Esophagus muscularis mucosa (tissue), 4 donors: ENCODE data around the gene TATDN2. TPM values are rescaled to one million over a fixed set of nuclear protein-coding genes. Genes with fewer than 3 reads are reported as not detected.

Source experiments
- DNase-seq: peaks from one replicate; pipeline ENCODE4 v3.0.0-alpha.2; 2017; ENCODE audit errors: extremely low spot score
- H3K27ac ChIP-seq, 4 donors: fragments of 200-600 bp; sonication (generic); replicated peaks in 1 of 4; 1 replicate in 3 of 4; 2 replicates in 1 of 4; pipeline ENCODE4 v1.5.1; 2016 to 2019; ENCODE audit warnings: mild to moderate bottlenecking in 1 of 4
- H3K27me3 ChIP-seq, 4 donors: fragments of 200-600 bp; sonication (generic); one replicate each; pipeline versions ENCODE4 v1.5.1 to v1.6.0; 2016 to 2019
- H3K36me3 ChIP-seq, 4 donors: fragments of 200-600 bp; sonication (generic); one replicate each; pipeline ENCODE4 v1.5.1; 2016 to 2019
- H3K4me1 ChIP-seq, 4 donors: fragments of 200-600 bp; sonication (generic); one replicate each; pipeline ENCODE4 v1.5.1; 2016 to 2019
- H3K4me3 ChIP-seq, 4 donors: fragments of 200-600 bp; sonication (generic); 1 replicate in 2 of 4; 2 replicates in 2 of 4; pipeline ENCODE4 v1.5.1; 2016 to 2019; ENCODE audit warnings: mild to moderate bottlenecking in 4 of 4, moderate library complexity in 1 of 4
- H3K9me3 ChIP-seq, 4 donors: fragments of 200-600 bp; sonication (generic); 1 replicate in 3 of 4; 2 replicates in 1 of 4; pipeline ENCODE4 v1.5.1; 2016 to 2019
- CTCF ChIP-seq, 3 experiments: fragments of 200-600 bp in 2 of 3; fragments of 450-650 bp in 1 of 3; sonication (generic) in 2 of 3; IDR thresholded peaks; one replicate each; pipeline ENCODE4 v1.5.1; 2017 to 2019; ENCODE audit warnings: antibody characterized with exemption in 3 of 3, mild to moderate bottlenecking in 2 of 3, moderate library complexity in 1 of 3
- EP300 ChIP-seq: sonication (generic); formaldehyde crosslinking; IDR thresholded peaks from one replicate; pipeline ENCODE4 v1.6.1; 2017; ENCODE audit warnings: antibody characterized with exemption
- POLR2A ChIP-seq: fragments of 450-650 bp; IDR thresholded peaks from one replicate; pipeline ENCODE4 v1.6.1; 2017; ENCODE audit warnings: antibody characterized with exemption, moderate library complexity, mild to moderate bottlenecking, low read depth
- POLR2AphosphoS5 ChIP-seq, 2 donors: sonication (generic); formaldehyde crosslinking; IDR thresholded peaks; one replicate each; pipeline ENCODE4 v1.6.1; 2017; ENCODE audit warnings: antibody characterized with exemption in 2 of 2
- WGBS: methylation state at CpG from one replicate; pipeline ENCODE4 v1.1.5; 2018; 5-methylcytosine and 5-hydroxymethylcytosine counted together
- intact Hi-C: fragments of 100-400 bp; cut with DNase I; formaldehyde crosslinking; loops from one replicate; pipeline ENCODE4 v1.15.1; 2023
- total RNA-seq, 4 donors: library from RNA; depleted of rRNA; stranded (reverse); fragments of >200 nt; gene quantifications; one replicate each; pipeline versions ENCODE4 v1.1.0 to v1.2.1, GENCODE V29; 2016

The TATDN2 gene
- total RNA-seq, 4 donors from 2014 or later: 15.0 to 24.6 (median 16.7) TPM

GRCh38 chr3:10272977-10273376 is 24.7 kb downstream of the TATDN2 start:
- TF ChIP-seq POLR2AphosphoS5 (IDR thresholded peaks at IDR 0.05) (no peak), CTCF (IDR thresholded peaks at IDR 0.05) (no peak), EP300 (no peak), POLR2A (no peak)

GRCh38 chr3:10273702-10274305 is 25.5 kb downstream of the TATDN2 start:
- Histone ChIP-seq H3K36me3 (peaks cover 25 to 79% (median 63%) of the 10 kb centered on the region in 4 donors), H3K9me3 (no peaks in the 10 kb centered on the region), H3K27ac (no peak overlapping the region), H3K4me1 (peaks cover 10 to 34% (median 26%) of the 10 kb centered on the region in 4 donors), H3K27me3 (no peaks in the 10 kb centered on the region), H3K4me3 (no peak overlapping the region)
- intact Hi-C loops: no loop called here
- 15% methylated on average over 1 of the region's 1 CpG for WGBS
- no peak for TF ChIP-seq POLR2AphosphoS5 (IDR thresholded peaks at IDR 0.05)
- no peak for TF ChIP-seq EP300
- TF ChIP-seq CTCF (IDR thresholded peaks at IDR 0.05): no peak
- no peak for TF ChIP-seq POLR2A
- DNase-seq: no peak

More at GRCh38 chr3:10272977-10273376, 24.7 kb downstream of the TATDN2 start:
- H3K4me3 ChIP-seq: no peak overlapping the region
- WGBS: 91% methylated on average over 2 of the region's 2 CpGs
- DNase-seq: no peak
- no peaks in the 10 kb centered on the region for H3K27me3 ChIP-seq
- no peaks in the 10 kb centered on the region for H3K9me3 ChIP-seq
- peaks cover 10 to 38% (median 33%) of the 10 kb centered on the region in 4 donors for H3K4me1 ChIP-seq
- no peak overlapping the region for H3K27ac ChIP-seq
- peaks cover 19 to 70% (median 55%) of the 10 kb centered on the region in 4 donors for H3K36me3 ChIP-seq
- intact Hi-C loops: no loop called here

GRCh38 chr3:10274601-10275000 is 26.3 kb downstream of the TATDN2 start:
- Histone ChIP-seq H3K27me3 (no peaks in the 10 kb centered on the region), H3K4me3 (no peak overlapping the region), H3K36me3 (peaks cover 33 to 79% (median 64%) of the 10 kb centered on the region in 4 donors), H3K9me3 (no peaks in the 10 kb centered on the region), H3K4me1 (peaks cover 10 to 34% (median 26%) of the 10 kb centered on the region in 4 donors), H3K27ac (no peak overlapping the region)
- 88% methylated on average over 1 of the region's 1 CpG for WGBS
- DNase-seq: no peak
- intact Hi-C loops: no loop called here
- TF ChIP-seq CTCF (IDR thresholded peaks at IDR 0.05) (no peak), EP300 (no peak), POLR2AphosphoS5 (IDR thresholded peaks at IDR 0.05) (no peak), POLR2A (no peak)

GRCh38 chr3:10277115-10277625 is 28.9 kb downstream of the TATDN2 start:
- DNase-seq: no peak
- TF ChIP-seq CTCF (IDR thresholded peaks at IDR 0.05) (no peak), POLR2A (no peak), POLR2AphosphoS5 (IDR thresholded peaks at IDR 0.05) (no peak), EP300 (no peak)
- WGBS: 82% methylated on average over 2 of the region's 3 CpGs
- peaks cover 10 to 33% (median 22%) of the 10 kb centered on the region in 4 donors for H3K4me1 ChIP-seq
- no peaks in the 10 kb centered on the region for H3K27me3 ChIP-seq
- peaks cover 35 to 79% (median 61%) of the 10 kb centered on the region in 4 donors for H3K36me3 ChIP-seq
- H3K4me3 ChIP-seq: no peak overlapping the region
- intact Hi-C loops: no loop called here
- no peak overlapping the region for H3K27ac ChIP-seq
- H3K9me3 ChIP-seq: no peaks in the 10 kb centered on the region
